GM18517 (cell line): Measurements from ENCODE around the gene PRDX5.
A peak's percentile ranks its signal among the peaks of the same experiment; 100 is the strongest.
"Not testable (repeated sequence)": the region's sequence is repeated elsewhere in the genome, so short reads cannot be mapped to it uniquely, and the experiment has no call there.

Source experiments
- ATAC-seq: cut with Tn5 transposase; IDR thresholded peaks from one replicate; pipeline ENCODE4 v1.9.1; 2021; ENCODE audit warnings: mild to moderate bottlenecking, moderate library complexity; ENCODE audit not compliant: unreplicated experiment

PRDX5 gene

GRCh38 chr11:64305075-64305690, 12.7 kb upstream of the PRDX5 start, which contains the start of gene ESRRA:
Gene ESRRA (plus strand): TSS chr11:64305524. CDS start chr11:64307180, 1,656 bp downstream.
- ATAC-seq = peak; percentile 75

- peak; percentile 31 for ATAC-seq
Measured at GRCh38 chr11:64305691-64306562, 12.0 kb upstream of the PRDX5 start.

DNA sequence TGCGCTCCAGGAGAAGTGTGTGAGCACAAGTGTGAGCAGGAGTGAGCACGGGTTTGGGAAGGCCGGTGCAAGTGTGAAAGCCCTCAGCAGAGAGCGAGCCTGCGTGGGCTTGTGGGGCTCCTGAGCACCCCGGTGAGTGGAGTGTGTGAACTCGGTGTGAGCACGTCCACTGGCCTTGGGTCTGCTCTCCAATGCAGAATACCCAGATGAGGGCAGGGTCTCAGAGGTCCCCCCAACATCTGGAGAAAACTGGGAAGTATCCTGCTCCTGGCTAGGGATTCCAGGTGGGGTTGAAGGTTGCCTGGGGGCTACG, 11.4 kb upstream of the PRDX5 start:
- ATAC-seq = no peak

- no peak for ATAC-seq
Measured at GRCh38 chr11:64306876-64307622, 10.9 kb upstream of the PRDX5 start.

DNA sequence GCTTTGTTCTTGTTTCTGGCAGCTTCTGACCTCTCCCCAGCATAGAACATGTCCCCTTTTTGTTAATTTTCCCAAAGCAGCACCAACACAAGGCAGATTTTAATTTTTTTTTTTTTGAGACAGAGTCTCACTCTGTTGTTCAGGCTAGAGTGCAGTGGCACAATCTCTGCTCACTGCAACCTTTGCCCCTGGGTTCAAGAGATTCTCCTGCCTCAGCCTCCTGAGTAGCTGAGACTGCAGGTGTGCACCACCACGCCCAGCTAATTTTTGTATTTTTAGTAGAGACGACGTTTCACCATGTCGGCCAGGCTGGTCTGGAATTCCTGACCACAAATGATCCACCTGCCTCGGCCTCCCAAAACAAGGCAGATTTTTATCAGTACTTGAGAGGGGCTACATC, 10.1 kb upstream of the PRDX5 start:
- ATAC-seq = not testable (repeated sequence)

DNA sequence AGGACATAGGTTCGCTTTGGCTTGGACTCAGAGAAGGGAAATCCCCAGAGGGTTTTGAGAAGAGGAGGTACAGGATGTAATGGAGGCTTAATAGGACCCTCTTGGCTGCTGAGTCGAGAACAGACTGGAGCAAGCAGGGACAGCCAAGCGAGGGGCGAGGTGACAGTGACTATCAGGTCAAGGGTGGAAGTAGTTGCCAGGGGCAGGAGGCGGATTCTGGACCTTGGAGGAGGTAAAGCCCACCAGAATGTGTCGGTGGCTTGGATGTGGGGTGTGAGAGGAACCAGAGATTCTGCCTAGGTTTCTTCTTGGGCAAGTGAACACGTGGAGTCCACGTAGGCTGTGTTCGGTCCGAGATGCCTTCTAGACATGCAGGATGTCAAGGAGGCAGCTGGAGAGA, 5.0 kb upstream of the PRDX5 start:
- ATAC-seq = no peak

DNA sequence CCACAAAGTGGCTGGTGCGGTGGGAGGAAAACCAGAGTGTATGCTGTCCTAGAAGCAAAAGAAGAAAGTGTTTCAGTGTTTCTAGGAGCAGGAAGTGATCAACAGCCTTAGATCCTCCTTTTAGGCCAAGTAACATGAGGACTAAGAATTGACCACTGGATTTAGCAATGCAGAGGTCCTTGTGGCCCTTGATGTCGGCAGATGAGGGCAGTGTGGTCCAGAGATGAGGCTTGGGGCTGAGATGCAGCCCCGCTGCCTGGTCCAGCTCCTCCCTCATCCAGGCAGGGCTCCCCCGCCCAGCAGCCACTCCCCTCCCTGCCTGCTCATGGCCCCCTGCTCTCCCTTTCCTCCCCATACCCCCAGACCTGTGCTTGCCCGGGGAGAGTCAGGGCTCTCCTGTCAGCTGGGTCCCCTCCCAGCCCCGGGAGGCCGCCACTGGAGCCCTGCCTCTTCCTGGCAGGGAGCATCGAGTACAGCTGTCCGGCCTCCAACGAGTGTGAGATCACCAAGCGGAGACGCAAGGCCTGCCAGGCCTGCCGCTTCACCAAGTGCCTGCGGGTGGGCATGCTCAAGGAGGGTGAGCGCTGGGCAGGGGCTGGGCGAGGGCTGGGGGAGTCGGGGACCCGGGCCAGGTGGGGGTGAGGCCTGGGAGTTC, 4.3 kb upstream of the PRDX5 start:
- ATAC-seq = no peak

- no peak for ATAC-seq
Measured at GRCh38 chr11:64314146-64314804, 3.6 kb upstream of the PRDX5 start.

DNA sequence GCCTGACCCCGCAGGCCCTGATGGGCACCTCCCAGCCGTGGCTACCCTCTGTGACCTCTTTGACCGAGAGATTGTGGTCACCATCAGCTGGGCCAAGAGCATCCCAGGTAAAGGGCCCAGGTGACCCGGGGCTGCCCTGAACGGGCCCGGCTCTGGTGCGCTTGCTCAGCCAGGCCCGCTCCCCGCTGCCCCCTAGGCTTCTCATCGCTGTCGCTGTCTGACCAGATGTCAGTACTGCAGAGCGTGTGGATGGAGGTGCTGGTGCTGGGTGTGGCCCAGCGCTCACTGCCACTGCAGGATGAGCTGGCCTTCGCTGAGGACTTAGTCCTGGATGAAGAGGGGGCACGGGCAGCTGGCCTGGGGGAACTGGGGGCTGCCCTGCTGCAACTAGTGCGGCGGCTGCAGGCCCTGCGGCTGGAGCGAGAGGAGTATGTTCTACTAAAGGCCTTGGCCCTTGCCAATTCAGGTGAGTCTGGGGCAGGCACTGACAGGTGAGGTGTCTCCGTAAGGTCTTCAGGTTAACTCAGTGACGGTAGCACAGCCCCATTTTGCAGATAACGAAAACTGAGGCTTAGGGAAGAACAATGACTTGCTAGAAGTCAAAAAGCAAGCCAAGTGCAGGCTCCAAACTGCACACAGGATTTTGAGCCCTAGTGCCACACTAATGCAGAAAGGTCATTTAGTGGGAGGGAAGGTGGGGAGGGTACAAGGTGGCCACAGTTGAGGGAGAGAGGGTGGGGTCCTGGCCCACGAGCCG, 2.9 kb upstream of the PRDX5 start:
- ATAC-seq = no peak

GRCh38 chr11:64315667-64316526, 2.0 kb upstream of the PRDX5 start:
- not testable (repeated sequence) for ATAC-seq

GRCh38 chr11:64316672-64317324, 1.1 kb upstream of the PRDX5 start:
- peak; percentile 11 for ATAC-seq

DNA sequence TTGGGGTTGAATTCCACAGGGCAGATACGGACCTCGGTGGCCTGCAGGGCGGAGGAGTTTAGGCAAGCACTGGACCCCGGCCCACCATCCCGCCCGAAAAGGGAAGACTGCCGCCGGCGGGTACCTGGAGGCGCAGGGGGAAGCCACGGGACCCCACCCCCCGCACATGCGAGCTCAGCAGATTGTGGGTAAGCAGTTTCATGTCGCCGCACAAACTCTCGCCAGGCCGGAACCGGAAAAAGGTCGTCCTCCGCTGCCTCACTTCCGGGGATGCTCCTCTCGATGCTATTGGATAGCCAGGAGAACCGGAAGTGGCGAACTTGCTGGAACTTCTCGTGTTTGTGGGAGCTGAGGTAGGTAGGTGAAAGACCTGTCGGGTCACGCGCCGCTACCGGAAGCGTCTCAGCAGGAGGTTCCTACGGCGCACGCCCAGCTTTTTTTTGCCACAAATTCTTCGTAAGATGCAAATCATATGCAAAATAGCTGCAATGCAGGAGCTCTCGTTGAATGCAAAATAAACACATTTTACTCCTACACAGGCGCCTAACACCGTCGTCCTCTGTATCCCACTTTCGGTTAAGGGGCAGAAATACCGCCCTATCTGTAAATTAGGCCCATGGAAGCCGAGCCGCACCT, 478 bp upstream of the PRDX5 start, which contains the start of gene TRMT112:
Gene TRMT112, minus strand, starts transcription at position 235 of the 636 bp plus-strand sequence. Its CDS starts 33 bp downstream, at position 202.
- peak; percentile 62 for ATAC-seq

- no peak for ATAC-seq
Measured at GRCh38 chr11:64318766-64319761, 1.1 kb downstream of the PRDX5 start.

DNA sequence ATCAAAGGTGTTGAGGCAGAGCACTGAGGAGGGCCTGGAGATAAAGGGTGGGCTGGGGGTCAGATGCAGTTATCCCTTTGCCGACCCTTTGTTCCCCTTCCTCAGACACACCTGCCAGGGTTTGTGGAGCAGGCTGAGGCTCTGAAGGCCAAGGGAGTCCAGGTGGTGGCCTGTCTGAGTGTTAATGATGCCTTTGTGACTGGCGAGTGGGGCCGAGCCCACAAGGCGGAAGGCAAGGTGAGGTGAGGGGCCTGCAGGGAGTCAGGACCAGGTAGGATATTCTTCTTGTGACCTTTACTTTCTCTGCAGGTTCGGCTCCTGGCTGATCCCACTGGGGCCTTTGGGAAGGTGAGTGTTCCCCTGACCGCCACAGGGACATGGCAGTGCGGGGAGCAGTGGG, 2.6 kb downstream of the PRDX5 start:
- ATAC-seq = no peak

GRCh38 chr11:64321026-64321425, 3.1 kb downstream of the PRDX5 start:
- no peak for ATAC-seq

- no peak for ATAC-seq
Measured at GRCh38 chr11:64321533-64321932, 3.6 kb downstream of the PRDX5 start.

GRCh38 chr11:64322925-64323260, 5.0 kb downstream of the PRDX5 start:
- no peak for ATAC-seq
